HFF-Myc (cell line): ENCODE measurements around the gene TSSK3.
"Not testable (repeated sequence)": the region's sequence is repeated elsewhere in the genome, so short reads cannot be mapped to it uniquely, and the experiment has no call there.

Source experiments
- DNase-seq: peaks from one replicate; pipeline ENCODE4 v3.0.0-alpha.2; 2011; ENCODE audit warnings: low read depth; ENCODE audit errors: extremely low read depth
- H3K4me3 ChIP-seq: replicated peaks from 2 replicates; pipeline ENCODE4 v1.5.1; 2011; ENCODE audit warnings: low read depth, mild to moderate bottlenecking, control low read depth, low read length
- CTCF ChIP-seq: IDR thresholded peaks from 2 replicates; pipeline ENCODE4 v1.5.1; 2012; ENCODE audit warnings: mild to moderate bottlenecking, low read depth, low read length, control low read depth; ENCODE audit errors: missing control alignments

Gene TSSK3

GRCh38 chr1:32353886-32354570, 8.3 kb upstream of the TSSK3 start:
- no peak for TF ChIP-seq CTCF
- H3K4me3 ChIP-seq = no peak overlapping the region
- no peak for DNase-seq

DNA sequence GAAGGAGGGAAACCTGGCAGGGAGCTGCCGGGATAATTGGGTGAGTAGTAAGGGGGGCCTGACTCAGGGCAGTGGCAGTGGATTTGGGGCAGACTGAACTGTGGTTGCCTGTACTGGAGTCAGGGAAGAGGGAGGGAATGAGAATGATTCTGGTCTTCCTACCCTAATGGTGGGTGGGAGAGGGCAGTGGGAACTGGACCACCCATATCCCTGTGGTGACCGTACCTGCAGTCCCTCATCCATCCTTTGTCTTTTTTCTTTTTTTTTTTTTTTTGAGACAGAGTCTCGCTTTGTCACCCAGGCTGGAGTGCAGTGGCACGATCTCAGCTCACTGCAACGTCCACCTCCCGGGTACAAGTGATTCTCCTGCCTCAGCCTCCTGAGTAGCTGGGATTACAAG, 6.6 kb upstream of the TSSK3 start:
- not testable (repeated sequence) for H3K4me3 ChIP-seq, DNase-seq

- DNase-seq = no peak
- TF ChIP-seq CTCF = no peak
- no peak overlapping the region for H3K4me3 ChIP-seq
Observed at GRCh38 chr1:32356478-32356877, 5.9 kb upstream of the TSSK3 start.

DNA sequence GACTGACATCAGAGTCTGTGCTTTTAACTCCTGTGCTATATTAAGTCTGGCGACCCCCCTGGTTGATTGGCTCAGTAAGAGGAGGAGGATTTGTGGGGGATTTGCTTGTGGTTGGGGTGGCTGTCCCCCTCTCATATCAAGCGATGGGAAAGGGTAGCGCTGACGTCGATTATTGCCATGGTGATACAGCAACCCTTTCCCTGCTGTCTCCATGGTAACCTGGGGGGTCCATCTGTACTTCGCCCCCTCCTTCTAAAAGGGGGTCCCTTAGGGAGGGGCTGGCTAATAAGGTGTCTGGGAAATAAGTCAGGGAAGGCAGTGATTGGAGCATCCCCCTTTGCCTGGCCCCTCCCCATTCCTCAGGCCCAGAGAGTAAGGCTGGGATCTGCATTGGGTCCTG, 4.7 kb upstream of the TSSK3 start:
- DNase-seq = no peak
- TF ChIP-seq CTCF = no peak
- no peak overlapping the region for H3K4me3 ChIP-seq

- no peak for TF ChIP-seq CTCF
- DNase-seq = no peak
- H3K4me3 ChIP-seq = no peak overlapping the region
Observed at GRCh38 chr1:32358435-32358834, 3.9 kb upstream of the TSSK3 start.

GRCh38 chr1:32361308-32361673, 1.0 kb upstream of the TSSK3 start:
- TF ChIP-seq CTCF = no peak
- no peak for DNase-seq
- no peak overlapping the region for H3K4me3 ChIP-seq

DNA sequence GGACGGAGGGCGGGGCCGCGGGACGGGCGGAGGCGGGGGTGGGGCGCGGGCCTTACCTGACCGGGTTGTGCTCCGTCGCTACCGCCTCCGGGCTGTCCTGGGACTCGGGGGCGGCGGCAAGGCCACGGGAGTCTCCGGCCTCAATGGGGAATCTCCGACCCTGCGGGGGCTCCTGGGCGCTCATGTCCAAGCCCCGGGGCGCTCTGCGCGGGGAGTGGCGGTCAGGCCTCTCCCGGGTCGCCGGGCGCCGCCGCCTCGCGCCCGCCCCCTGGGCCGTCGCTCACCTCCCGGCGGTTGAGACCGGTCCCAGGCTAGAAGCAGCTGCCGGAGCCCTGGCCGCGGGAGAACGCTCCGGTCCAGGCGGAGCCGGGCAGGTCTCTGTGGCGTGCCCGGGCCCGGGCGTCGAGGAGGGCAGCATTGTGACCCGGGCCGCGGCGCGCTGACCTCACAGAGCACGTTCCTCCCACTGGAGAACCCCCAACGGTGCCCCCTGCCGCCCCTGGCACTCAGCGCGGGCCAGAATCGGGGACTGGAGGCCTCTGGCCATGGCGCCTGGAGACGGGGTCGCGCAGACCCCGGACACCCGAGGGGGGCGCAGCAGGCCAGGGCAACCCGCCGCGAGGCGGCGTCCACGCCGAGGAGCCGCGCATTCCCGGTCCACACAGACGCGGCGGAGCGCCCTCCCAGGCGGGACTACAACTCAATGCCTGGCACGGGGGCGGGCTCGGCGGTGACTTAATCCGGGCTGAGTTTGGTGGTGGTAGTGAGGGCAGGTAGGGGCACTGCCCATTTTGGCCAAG, 465 bp upstream of the TSSK3 start:
- H3K4me3 ChIP-seq = peak overlapping the region; percentile 28
- TF ChIP-seq CTCF = peak; percentile 31
- no peak for DNase-seq
